ENCODE measurements around the gene UBXN4.
"Not testable (repeated sequence)": the region's sequence is repeated elsewhere in the genome, so short reads cannot be mapped to it uniquely, and the experiment has no call there.

Gene UBXN4

GRCh38 chr2:135773319-135773718 lies 31.7 kb downstream of the UBXN4 start:
- no peak for DNase-seq

GRCh38 chr2:135773917-135774316 lies 32.3 kb downstream of the UBXN4 start:
- no peak for DNase-seq

- no peak for DNase-seq
Observed at GRCh38 chr2:135775420-135775819, 33.8 kb downstream of the UBXN4 start.

DNA sequence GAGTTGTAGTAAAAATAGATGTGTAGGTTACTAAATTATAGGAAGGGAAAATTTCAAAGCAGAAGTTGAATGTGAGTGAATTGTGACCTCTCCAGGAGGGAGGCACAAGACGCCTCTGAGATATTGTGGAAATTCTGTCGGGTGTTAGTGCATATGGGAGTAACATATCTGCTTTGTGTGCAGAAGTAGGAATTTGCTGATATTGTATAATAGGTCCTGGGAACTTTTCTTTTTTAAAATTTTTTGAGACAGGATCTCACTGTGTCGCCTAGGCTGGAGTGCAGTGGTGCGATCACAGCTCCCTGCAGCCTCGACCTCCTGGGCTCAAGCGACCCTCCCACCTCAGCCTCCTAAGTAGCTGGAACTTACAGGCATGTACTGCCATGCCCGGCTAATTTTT lies 34.7 kb downstream of the UBXN4 start:
- no peak for DNase-seq

GRCh38 chr2:135782231-135782630 lies 40.6 kb downstream of the UBXN4 start:
- DNase-seq: no peak

DNA sequence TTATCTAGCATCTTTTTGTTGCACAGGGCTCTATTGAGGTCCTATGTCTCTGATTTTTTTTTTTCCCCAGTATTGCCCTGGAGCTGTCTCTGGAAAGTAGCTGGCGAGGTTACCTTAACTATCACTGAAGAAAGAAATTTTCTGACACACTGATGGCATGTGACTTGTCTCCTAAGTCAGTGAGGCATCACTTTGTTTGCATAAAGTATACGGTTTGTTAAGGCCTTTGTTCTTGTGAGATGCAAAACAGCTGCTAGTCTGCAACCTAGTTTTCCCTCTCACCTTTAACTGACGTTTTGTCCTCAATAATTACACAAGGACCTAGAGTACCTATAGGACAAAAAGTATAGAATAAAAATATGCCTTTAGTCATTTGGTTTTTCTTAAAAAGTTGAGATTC lies 41.8 kb downstream of the UBXN4 start:
- DNase-seq: no peak

- no peak for DNase-seq
Observed at GRCh38 chr2:135785032-135785431, 43.4 kb downstream of the UBXN4 start.

DNA sequence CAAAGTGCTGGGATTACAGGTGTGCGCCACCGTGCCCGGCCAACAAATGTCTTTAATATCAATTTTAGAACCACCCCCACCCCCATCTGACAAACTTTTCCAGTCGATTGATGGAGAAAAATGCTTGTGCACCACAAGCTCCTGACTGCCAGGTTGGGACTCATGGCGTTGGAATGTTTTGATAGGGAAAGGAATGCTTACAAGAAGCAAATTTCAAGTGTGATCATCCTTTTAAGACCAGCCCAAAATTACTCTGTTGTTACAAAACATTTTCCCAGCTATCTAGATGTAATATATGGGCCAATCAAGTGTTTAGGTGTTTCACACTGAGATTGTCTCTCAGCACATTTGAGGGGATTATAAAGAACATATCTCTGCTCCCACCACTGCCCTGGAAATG lies 45.2 kb downstream of the UBXN4 start:
- DNase-seq: no peak

GRCh38 chr2:135790423-135790822 lies 48.8 kb downstream of the UBXN4 start:
- no peak for DNase-seq

GRCh38 chr2:135791418-135792190 lies 49.9 kb downstream of the UBXN4 start:
- no peak for DNase-seq

DNA sequence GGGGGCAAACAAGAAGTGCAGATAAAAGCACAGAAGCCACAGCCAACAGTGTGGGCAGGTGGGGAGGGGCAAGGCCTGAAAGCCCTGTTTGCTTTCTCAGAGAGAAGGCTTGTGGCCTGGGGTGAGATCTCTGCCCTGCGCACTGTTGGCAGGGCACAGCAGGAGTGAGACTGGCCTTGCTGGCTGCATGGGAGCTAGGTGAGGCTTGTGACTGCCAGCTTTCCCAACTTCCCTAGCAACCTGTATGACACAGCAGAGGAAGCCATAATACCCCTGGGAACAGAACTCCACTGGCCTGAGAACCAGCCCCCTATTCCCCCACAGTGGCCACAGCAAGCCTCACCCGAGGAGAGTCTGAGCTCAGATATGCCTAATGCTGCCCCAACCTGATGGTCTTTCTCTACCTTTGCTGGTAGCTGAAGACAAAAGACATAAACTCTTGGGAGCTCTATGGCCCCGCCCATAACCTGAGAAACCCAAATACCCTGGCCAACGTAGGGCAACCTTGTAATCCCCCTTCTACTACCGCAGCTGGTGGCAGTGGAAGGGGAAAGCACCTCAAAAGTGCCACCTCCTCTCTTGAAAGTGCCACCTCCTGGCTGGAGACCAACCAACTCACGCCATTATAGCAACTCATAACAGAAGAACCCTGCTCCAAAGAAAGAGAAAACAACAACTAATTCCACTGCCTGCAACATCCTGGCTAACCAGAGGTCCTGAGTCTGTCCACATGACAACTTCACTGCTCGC lies 50.9 kb downstream of the UBXN4 start:
- DNase-seq: no peak

DNA sequence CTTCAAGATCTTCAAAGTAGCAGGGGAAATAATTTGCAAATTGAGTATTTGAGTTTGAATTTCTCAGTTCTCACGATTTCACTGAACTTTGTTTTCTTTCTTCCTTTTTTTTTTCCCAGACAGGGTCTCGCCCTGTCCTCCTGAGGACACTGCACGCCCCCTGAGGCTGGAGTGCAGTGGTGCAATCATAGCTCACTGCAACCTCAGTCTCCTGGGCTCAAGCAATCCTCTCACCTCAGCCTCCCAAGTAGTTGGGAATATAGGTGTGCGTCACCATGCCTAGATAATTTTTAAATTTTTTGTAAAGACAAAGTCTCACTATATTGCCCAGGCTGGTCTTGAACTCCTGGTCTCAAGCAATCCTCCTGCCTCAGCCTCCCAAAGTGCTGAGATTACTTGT lies 54.0 kb downstream of the UBXN4 start:
- not testable (repeated sequence) for DNase-seq

- no peak for DNase-seq
Observed at GRCh38 chr2:135796606-135797005, 55.0 kb downstream of the UBXN4 start.

DNA sequence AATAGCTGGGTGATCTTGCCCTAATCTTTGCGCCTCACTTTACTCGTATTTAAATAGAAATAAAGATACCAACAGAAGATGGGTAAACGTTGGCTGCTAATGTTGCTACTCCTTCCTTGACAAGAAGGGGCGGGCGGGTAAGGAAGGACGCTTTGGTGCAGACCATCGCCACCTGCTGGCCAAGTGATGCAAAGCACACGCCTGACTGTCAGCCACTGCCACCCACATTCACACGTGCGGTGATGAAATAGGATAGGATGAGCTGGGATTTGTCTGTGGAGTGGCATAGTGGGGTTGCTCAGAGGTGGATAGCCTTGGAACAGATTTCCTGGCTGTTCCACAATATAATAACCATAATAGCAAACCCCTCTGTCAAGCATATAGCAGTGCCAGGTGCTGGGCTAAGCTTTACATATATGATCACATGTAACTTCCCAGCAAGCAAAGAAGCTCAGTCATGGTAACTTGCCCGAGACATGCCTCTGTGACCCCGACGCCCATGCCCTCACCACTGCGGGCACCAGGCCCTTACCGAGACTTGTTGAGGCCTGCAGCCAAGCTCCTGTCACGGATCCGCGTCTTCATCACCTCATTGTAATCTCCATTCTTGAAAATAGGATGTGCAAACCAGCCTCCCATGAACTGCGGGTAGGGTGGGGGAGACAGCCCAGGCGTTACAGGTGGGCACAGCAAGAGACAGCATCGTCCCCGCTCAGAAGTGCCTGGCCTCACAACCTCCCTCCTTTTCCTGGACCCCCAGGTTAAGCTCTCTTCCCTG lies 56.0 kb downstream of the UBXN4 start:
- peak; percentile 85 to 87 for DNase-seq

- DNase-seq: no peak
Observed at GRCh38 chr2:135798275-135798705, 56.6 kb downstream of the UBXN4 start.

DNA sequence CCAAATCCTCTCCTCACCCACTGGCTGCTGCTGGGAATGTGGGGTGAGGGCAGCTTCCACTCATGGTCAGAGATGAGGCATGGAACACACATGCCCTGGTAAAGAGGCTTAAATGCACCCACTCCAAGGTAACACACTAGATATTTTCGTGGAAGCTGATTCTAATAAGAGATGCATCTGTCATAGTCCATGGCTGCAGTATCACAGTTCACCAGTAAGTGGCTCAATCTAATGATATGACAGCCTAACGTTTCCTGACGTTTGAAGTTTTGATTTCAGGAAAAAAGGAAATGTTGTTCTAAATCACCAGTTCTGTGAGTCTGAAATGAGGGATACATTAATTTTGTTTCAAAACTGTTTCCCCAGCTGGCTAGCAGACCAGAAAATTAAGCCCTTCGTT lies 57.1 kb downstream of the UBXN4 start:
- DNase-seq: no peak

- no peak for DNase-seq
Observed at GRCh38 chr2:135799738-135800137, 58.1 kb downstream of the UBXN4 start.

DNA sequence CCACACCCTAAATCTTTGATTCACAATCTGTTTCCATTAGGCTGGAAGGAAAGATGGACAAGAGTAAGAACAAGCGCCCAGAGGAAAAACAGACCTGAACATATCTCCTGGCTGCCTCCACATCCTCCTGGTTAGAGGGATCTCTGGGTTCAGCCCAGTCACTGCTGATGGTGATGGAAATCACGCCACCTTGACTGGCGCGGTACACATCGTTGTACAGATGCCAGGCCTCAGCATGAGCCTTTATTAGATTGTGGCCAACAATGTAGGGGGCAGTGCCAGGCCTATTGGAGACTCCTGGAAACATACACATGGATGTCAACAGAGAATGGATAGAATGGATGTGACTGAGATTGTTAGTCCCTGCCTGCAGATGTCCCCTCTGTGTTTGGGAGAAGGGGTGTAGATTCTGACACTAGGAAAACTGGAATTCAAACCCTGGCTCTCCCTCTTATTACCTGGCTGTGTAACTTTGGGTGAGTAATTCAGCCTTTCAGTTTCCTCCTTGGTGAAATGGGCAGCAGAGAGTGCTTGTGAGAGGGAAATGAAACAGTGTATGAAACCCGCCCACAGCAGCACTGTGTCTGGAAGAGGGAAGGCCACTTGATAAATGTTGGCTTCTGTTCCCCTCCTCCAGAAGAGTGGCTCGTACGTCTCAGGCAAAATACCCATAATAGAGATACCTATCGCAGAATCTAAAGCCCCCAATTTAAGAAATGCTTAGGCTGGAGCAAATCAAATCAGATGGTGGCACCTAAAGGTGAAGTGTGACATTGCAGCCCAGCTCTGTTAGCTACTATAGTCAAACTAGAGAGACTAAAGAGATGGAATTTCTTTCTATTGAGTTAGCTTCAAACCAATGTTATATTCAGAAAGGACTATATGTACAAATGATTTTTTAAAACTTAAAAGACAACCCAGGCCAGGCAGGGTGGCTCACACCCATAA lies 59.1 kb downstream of the UBXN4 start:
- no peak for DNase-seq

DNA sequence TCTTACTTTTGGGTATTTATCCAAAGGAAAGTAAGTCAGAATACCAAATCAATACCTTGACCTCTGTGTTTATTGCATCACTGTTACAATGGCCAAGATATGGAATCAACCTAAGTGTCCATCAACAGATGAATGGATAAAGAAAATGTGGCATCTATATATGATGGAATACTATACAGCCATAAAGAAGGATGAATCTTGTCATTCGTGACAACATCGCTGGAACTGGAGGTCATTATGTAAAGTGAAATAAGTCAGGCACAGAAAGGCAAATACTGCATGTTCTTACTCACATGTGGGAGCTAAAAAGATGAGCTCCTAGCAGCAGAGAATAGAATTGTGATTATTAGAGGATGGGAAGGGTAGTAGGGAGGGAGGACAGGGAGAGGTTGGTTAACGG lies 60.7 kb downstream of the UBXN4 start:
- no peak for DNase-seq

- DNase-seq: no peak
Observed at GRCh38 chr2:135803278-135803677, 61.6 kb downstream of the UBXN4 start.

GRCh38 chr2:135807874-135808273 lies 66.2 kb downstream of the UBXN4 start:
- not testable (repeated sequence) for DNase-seq

GRCh38 chr2:135812907-135813511 lies 71.4 kb downstream of the UBXN4 start:
- no peak for DNase-seq

Measured in stimulated activated CD4-positive, alpha-beta T cell treated with anti-CD3 and anti-CD28 coated beads, Interleukin-2, amount 100 ng/mL, for 24 hours (primary cell).